Cardiac septum (tissue), 1 donor: Measurements from ENCODE around the gene UBE2L5. TPM values are rescaled to one million over a fixed set of nuclear protein-coding genes. Genes with fewer than 3 reads are reported as not detected.
"Not testable (repeated sequence)": the region's sequence is repeated elsewhere in the genome, so short reads cannot be mapped to it uniquely, and the experiment has no call there.

Source experiments
- DNase-seq: peaks from one replicate; pipeline ENCODE4 v3.0.0-alpha.2; 2020; ENCODE audit warnings: low spot score
- intact Hi-C: fragments of 100-400 bp; cut with DNase I; formaldehyde crosslinking; loops from one replicate; pipeline ENCODE4 v1.14.0; 2022
- total RNA-seq: library from RNA; stranded (reverse); fragmentation: NEBNext Ultra II Directional; extraction: Animal tissue kit (Norgen Biotek cat#: 25700); gene quantifications from one replicate; pipeline ENCODE4 v1.2.1, GENCODE V29; 2021
- donor health status: DM: no; HTN: no; CAD: no.

The UBE2L5 gene
- total RNA-seq, 1 donor from 2014 or later, result not detected

GRCh38 chr13:30429721-30430694, 7.7 kb downstream of the UBE2L5 start:
- intact Hi-C loops, result loop anchor here (10.0 kb wide), 1 partner anchor 125 kb away; the partner anchor contains the start of gene KATNAL1
- DNase-seq, result no peak

GRCh38 chr13:30431269-30431940, 9.1 kb downstream of the UBE2L5 start:
- intact Hi-C loops, result no loop called here
- no peak for DNase-seq

- intact Hi-C loops, result no loop called here
- no peak for DNase-seq
These were observed 13.7 kb downstream of the UBE2L5 start for GRCh38 chr13:30435911-30436451.

GRCh38 chr13:30437177-30437576, 14.9 kb downstream of the UBE2L5 start:
- no peak for DNase-seq
- intact Hi-C loops, result no loop called here

- DNase-seq, result no peak
- intact Hi-C loops, result no loop called here
These were observed 16.0 kb downstream of the UBE2L5 start for GRCh38 chr13:30438286-30438685.

GRCh38 chr13:30440910-30441703, 18.8 kb downstream of the UBE2L5 start:
- intact Hi-C loops, result no loop called here
- no peak for DNase-seq

GRCh38 chr13:30442926-30443325, 20.6 kb downstream of the UBE2L5 start:
- intact Hi-C loops, result no loop called here
- no peak for DNase-seq

- intact Hi-C loops, DNase-seq: not testable (repeated sequence)
These were observed 21.2 kb downstream of the UBE2L5 start for GRCh38 chr13:30443491-30443890.

- DNase-seq, result no peak
- intact Hi-C loops, result no loop called here
These were observed 21.7 kb downstream of the UBE2L5 start for GRCh38 chr13:30443957-30444404.

GRCh38 chr13:30446126-30446500, 23.8 kb downstream of the UBE2L5 start:
- DNase-seq, result no peak
- intact Hi-C loops, result loop anchor here (5.0 kb wide), 1 partner anchor 39 kb away; no protein-coding TSS in a partner anchor

- intact Hi-C loops, result loop anchor here (5.0 kb wide), 1 partner anchor 41 kb away; no protein-coding TSS in a partner anchor
- no peak for DNase-seq
These were observed 26.1 kb downstream of the UBE2L5 start for GRCh38 chr13:30448441-30448840.

- no peak for DNase-seq
- intact Hi-C loops, result no loop called here
These were observed 27.8 kb downstream of the UBE2L5 start for GRCh38 chr13:30450066-30450465.

- DNase-seq, intact Hi-C loops: not testable (repeated sequence)
These were observed 29.2 kb downstream of the UBE2L5 start for GRCh38 chr13:30451476-30451875.

- intact Hi-C loops, result no loop called here
- DNase-seq, result no peak
These were observed 31.4 kb downstream of the UBE2L5 start for GRCh38 chr13:30453727-30454126.

GRCh38 chr13:30454991-30455390, 32.7 kb downstream of the UBE2L5 start:
- intact Hi-C loops, result no loop called here
- DNase-seq, result no peak

GRCh38 chr13:30456290-30456689, 34.0 kb downstream of the UBE2L5 start:
- no peak for DNase-seq
- intact Hi-C loops, result no loop called here

- DNase-seq, result no peak
- intact Hi-C loops, result no loop called here
These were observed 35.1 kb downstream of the UBE2L5 start for GRCh38 chr13:30457306-30457891.

GRCh38 chr13:30461279-30462066, 39.2 kb downstream of the UBE2L5 start:
- intact Hi-C loops, result loop anchor here (1.0 to 10.0 kb wide), 5 partner anchors 53 to 341 kb away; no protein-coding TSS in a partner anchor
- DNase-seq, result not testable (repeated sequence)
